ENCODE data around the gene PLCD3. TPM values are rescaled to one million over a fixed set of nuclear protein-coding genes. Genes with fewer than 3 reads are reported as not detected.
A peak's percentile ranks its signal among the peaks of the same experiment; 100 is the strongest.

The PLCD3 gene
- total and polyA plus RNA-seq, 2 of the 8 experiments (the other 6 are each of a cell fraction or from before 2014, with no cell fraction given): 26.5 to 48.1 TPM

DNA sequence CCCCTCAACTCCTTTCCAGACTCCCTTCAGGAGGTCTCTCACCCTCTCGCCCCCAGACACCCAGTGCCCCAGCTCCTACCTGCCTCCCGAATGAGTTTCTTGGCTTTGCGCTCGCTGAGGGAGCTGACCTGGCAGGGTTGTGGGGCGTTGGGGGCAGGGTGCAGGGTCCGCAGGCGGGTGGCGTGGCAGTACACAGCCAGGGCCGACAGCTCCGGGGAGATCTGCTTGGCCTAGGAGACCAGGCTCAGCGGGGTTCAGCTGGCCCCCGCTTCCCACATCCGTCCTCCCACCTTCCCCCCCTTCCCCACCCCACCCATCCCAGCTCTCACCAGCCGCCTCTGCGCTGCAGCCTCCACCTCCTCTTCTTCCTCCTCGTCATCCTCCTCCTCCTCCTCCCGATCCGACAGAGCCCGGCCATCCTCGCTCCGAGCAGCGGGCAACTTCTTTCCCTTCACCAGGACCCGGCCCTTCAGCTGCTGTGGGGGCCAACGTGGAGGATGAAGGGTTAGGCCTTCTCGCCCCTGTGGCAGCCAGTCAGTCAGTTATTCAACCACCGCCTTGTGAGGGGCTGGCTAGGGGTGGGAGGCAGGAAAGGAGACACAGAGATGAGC lies 17.2 kb downstream of the PLCD3 start:
- Histone ChIP-seq H3K4me3 (ENCODE audit: extremely low read depth in 1 of 4, insufficient read depth in 2 of 4, low read depth in 3 of 4, low read length in 4 of 4) (no peak overlapping the region), H3K18ac (ENCODE audit: extremely low read depth, low read length) (no peak overlapping the region), H3K23me2 (ENCODE audit: low read depth, low read length) (no peaks in the 10 kb centered on the region), H3K56ac (replicated peaks; ENCODE audit: insufficient read length, low read depth, low read length) (no peak overlapping the region), H3K27me3 (replicated peaks in 1 of 4; ENCODE audit: control insufficient read depth in 3 of 4, extremely low read depth in 1 of 4, insufficient read depth in 3 of 4, low read length in 3 of 4) (no peaks in the 10 kb centered on the region), H2AFZ (ENCODE audit: low read length) (no peak overlapping the region), H2BK120ac (replicated peaks; ENCODE audit: low read depth, low read length) (no peak overlapping the region), H3K4me1 (replicated peaks in 1 of 4; ENCODE audit: control insufficient read depth in 3 of 4, insufficient read depth in 4 of 4, low read length in 3 of 4) (peaks cover 0 to 9% (median 4%) of the 10 kb centered on the region in 4 experiments; a peak in 3 of 7 replicates), H3K14ac (ENCODE audit: insufficient read length) (no peak overlapping the region), H3K23ac (ENCODE audit: insufficient read length) (no peak overlapping the region), H3K36me3 (ENCODE audit: control insufficient read depth in 2 of 4, insufficient read depth in 4 of 4, low read length in 3 of 4) (no peaks in the 10 kb centered on the region), H3K9ac (replicated peaks in 1 of 4; ENCODE audit: extremely low read depth in 1 of 4, low read depth in 3 of 4, low read length in 3 of 4) (no peak overlapping the region), H3K79me1 (ENCODE audit: low read depth, low read length) (no peaks in the 10 kb centered on the region), H2AK5ac (ENCODE audit: low read depth, low read length) (no peak overlapping the region), H2BK20ac (ENCODE audit: low read length) (no peak overlapping the region), H2BK12ac (ENCODE audit: low read depth, low read length) (no peak overlapping the region), H3K9me3 (ENCODE audit: insufficient read depth in 2 of 2, low read depth in 1 of 2, low read length in 1 of 2) (no peaks in the 10 kb centered on the region), H4K91ac (replicated peaks; ENCODE audit: insufficient read length, low read length) (no peak overlapping the region), H4K20me1 (replicated peaks in 1 of 2; ENCODE audit: control insufficient read depth in 1 of 2, insufficient read depth in 2 of 2, low read length in 2 of 2) (peaks cover 0 to 2% of the 10 kb centered on the region in 2 experiments), H2BK5ac (ENCODE audit: low read depth, low read length) (no peak overlapping the region), H4K8ac (ENCODE audit: extremely low read depth, insufficient read depth, low read length) (no peak overlapping the region; the same call in 1 of the 2 replicates), H4K5ac (ENCODE audit: insufficient read length, low read depth, low read length) (no peak overlapping the region), H3K27ac (ENCODE audit: low read depth, low read length) (no peak overlapping the region), H3K4ac (replicated peaks; ENCODE audit: insufficient read length, low read depth, low read length) (no peak overlapping the region), H2BK15ac (ENCODE audit: low read length) (no peak overlapping the region), H3K4me2 (ENCODE audit: insufficient read depth in 1 of 2, low read depth in 2 of 2, low read length in 2 of 2) (0 out of 4 replicates have a peak overlapping the region, but pooled peaks of 1 of the 2 experiments have one; percentile 19), H3K79me2 (ENCODE audit: control insufficient read depth in 1 of 2, insufficient read depth in 2 of 2, low read length in 2 of 2) (no peaks in the 10 kb centered on the region)
- CTCF ChIA-PET (ENCODE audit: partially characterized antibody): interaction anchor here (1.2 to 3.4 kb wide), 12 partner anchors 8 to 194 kb away, joined by 3 to 20 read pairs (median 5); partner anchors contain the start of genes ACBD4 and PLCD3
- DNase-seq (ENCODE audit: low read depth in 1 of 2, low spot score in 2 of 2) (no peak), FAIRE-seq (no peak)
- TF ChIP-seq EZH2 (IDR thresholded peaks at IDR 0.05; ENCODE audit: low read depth, low read length, severe bottlenecking): no peak
- no peak for TF ChIP-seq KDM4A (IDR thresholded peaks at IDR 0.05; ENCODE audit: low read depth, low read length, severe bottlenecking)
- TF ChIP-seq BRCA1 (IDR thresholded peaks at IDR 0.05; ENCODE audit: low read depth, low read length): no peak
- POLR2A ChIA-PET (ENCODE audit: partially characterized antibody): interaction anchor here (1.1 to 2.1 kb wide), 6 partner anchors 10 to 56 kb away, joined by 3 to 8 read pairs (median 4); partner anchors contain the start of gene HEXIM1
- 87% methylated on average over 18 of the region's 26 CpGs; no CpG with 5 or more reads in 1 of the 2 experiments for WGBS, 2 experiments (ENCODE audit: extremely low coverage in 1 of 2, insufficient coverage in 1 of 2, insufficient read length in 1 of 2, insufficient replicate concordance in 2 of 2, low coverage in 1 of 2, low lambda C conversion rate in 2 of 2, missing lambda C conversion rate in 1 of 2)
